Stimulated activated effector memory CD8-positive, alpha-beta T cell treated with anti-CD3 and anti-CD28 coated beads, Interleukin-12 subunit alpha, Interleukin-12 subunit beta, amount 100 ng/mL, for 72 hours (primary cell): ENCODE measurements around the gene FITM2.
"Not testable (repeated sequence)": the region's sequence is repeated elsewhere in the genome, so short reads cannot be mapped to it uniquely, and the experiment has no call there.

Experiments
- ATAC-seq: fragments of 150-1000 bp; cut with Tn5 transposase; 2 replicates; pipeline ENCODE4 v1.10.0; 2021
- DNase-seq, 2 donors: peaks; one replicate each; pipeline ENCODE4 v3.0.0; 2021 to 2022; ENCODE audit warnings: low spot score in 2 of 2
- H3K27ac Mint-ChIP-seq: one replicate; pipeline ENCODE4 v1.8.0; 2022; ENCODE audit warnings: mild to moderate bottlenecking, mixed read lengths
- H3K36me3 Mint-ChIP-seq: one replicate; pipeline ENCODE4 v1.8.0; 2022; ENCODE audit warnings: mild to moderate bottlenecking, mixed read lengths
- H3K4me1 Mint-ChIP-seq: one replicate; pipeline ENCODE4 v1.8.0; 2022; ENCODE audit warnings: mixed read lengths
- H3K4me3 Mint-ChIP-seq: one replicate; pipeline ENCODE4 v1.8.0; 2022; ENCODE audit warnings: mild to moderate bottlenecking, mixed read lengths
- H3K9me3 Mint-ChIP-seq: one replicate; pipeline ENCODE4 v1.8.0; 2022; ENCODE audit warnings: mixed read lengths

FITM2 gene, protein sequence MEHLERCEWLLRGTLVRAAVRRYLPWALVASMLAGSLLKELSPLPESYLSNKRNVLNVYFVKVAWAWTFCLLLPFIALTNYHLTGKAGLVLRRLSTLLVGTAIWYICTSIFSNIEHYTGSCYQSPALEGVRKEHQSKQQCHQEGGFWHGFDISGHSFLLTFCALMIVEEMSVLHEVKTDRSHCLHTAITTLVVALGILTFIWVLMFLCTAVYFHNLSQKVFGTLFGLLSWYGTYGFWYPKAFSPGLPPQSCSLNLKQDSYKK

DNA sequence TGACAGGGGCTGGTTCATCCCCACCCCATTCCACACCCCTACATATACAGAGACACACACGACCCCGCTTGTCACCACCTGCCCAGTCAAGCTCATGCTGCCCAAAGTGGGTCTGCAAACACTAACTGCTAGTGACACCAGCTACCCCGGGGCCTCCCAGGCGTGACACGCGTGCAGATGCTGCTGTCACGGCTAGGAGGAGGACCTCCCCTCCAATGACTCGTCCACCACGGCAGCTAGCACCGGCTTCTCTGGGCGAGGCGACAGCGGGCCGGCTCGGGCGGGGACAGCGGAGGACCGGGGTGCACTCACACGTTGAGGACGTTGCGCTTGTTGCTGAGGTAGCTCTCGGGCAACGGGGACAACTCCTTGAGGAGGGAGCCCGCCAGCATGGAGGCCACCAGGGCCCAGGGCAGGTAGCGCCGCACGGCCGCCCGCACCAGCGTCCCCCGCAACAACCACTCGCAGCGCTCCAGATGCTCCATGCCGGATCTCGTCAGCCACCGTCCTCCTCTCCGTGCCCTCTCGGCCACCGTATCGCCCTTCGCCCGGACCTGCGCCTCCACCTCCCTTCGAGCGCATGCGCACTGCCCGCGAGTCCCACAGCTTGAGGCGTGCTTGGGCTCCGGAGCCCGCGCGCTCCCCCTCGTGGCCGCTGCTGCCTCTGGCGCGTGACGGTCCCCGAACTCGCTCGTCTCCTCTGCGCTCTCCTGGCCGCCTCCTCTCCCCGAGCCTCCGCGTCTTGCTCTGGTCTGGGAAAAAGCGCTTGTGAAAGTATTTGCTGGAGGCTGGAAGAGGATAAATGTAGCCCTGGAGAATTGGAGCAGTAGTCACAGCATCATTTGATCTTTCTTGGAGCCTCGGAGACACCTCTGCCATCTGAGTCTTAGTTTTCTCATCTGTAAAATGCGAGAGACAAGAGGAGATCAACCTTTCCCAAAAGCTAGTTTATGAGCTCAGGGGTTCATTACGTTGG, at the start of gene FITM2:
Gene FITM2, minus strand, starts transcription at position 539 of the 976 bp plus-strand sequence. Its CDS starts 54 bp downstream, at position 485.
- Mint-ChIP-seq H3K9me3 (no peaks in the 10 kb centered on the region), H3K4me3 (peak within 1 kb of the TSS; percentile 84), H3K36me3 (peaks cover 20% of the 10 kb centered on the region), H3K27ac (peak within 1 kb of the TSS; percentile 97), H3K4me1 (peaks cover 23% of the 10 kb centered on the region)
- DNase-seq (peak; percentile 97 to 99), ATAC-seq (peak; percentile 95)

DNA sequence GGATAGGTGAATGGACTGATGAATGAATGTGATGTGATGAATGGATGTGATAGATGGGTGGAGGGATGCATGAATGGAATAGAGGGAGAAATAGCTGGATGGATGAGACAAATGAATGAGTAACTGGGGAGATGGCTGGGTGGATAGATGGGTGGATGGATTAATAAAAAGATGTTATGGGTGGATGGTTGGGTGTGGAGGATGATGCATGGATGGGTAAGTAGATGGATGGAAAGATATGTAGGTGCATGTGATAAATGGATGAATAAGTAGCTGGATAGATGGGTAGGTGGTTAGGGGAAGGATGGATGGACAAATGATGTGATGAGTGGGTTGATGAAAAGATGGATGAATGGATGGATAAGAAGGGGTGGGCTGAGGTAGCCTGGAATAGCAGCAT, 49.2 kb upstream of the FITM2 start:
- H3K36me3 Mint-ChIP-seq, result no peaks in the 10 kb centered on the region
- ATAC-seq (no peak), DNase-seq (no peak)
- no peak overlapping the region for H3K27ac Mint-ChIP-seq
- no peak overlapping the region for H3K4me3 Mint-ChIP-seq
- H3K4me1 Mint-ChIP-seq, result no peaks in the 10 kb centered on the region
- no peaks in the 10 kb centered on the region for H3K9me3 Mint-ChIP-seq

DNA sequence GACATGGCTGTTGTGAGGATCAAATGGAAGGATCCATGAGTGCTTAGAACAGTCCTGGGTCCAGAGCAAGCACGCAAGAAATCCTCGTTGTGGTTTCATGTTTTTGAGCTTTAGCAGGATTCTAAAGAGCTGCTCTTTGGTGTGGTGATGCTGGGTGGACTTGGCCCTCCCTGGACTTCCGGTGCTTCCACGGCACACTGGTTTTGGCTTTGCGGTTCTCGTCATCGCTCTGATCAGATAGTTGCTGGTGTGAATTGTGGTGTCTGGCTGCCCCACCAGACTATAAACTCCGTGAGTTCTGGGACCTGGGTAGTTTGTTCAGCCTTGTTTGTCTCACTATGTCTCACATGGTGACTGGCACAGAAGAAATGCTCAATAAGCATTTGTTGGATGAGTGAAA, 47.8 kb upstream of the FITM2 start:
- Mint-ChIP-seq H3K4me1 (no peaks in the 10 kb centered on the region), H3K4me3 (no peak overlapping the region)

GRCh38 chr20:44357555-44358125, 46.6 kb upstream of the FITM2 start:
- no peak overlapping the region for H3K4me3 Mint-ChIP-seq
- DNase-seq (no peak), ATAC-seq (no peak)
- H3K9me3 Mint-ChIP-seq, result no peaks in the 10 kb centered on the region
- H3K27ac Mint-ChIP-seq, result no peak overlapping the region
- H3K4me1 Mint-ChIP-seq, result no peaks in the 10 kb centered on the region
- no peaks in the 10 kb centered on the region for H3K36me3 Mint-ChIP-seq

More for the DNA sequence above, 47.8 kb upstream of the FITM2 start:
- DNase-seq (no peak), ATAC-seq (no peak)
- Mint-ChIP-seq H3K36me3 (no peaks in the 10 kb centered on the region), H3K9me3 (no peaks in the 10 kb centered on the region), H3K27ac (no peak overlapping the region)

GRCh38 chr20:44357020-44357419, 46.0 kb upstream of the FITM2 start:
- Mint-ChIP-seq H3K36me3 (no peaks in the 10 kb centered on the region), H3K4me3 (no peak overlapping the region), H3K27ac (no peak overlapping the region), H3K9me3 (no peaks in the 10 kb centered on the region), H3K4me1 (no peaks in the 10 kb centered on the region)
- DNase-seq (no peak), ATAC-seq (no peak)

DNA sequence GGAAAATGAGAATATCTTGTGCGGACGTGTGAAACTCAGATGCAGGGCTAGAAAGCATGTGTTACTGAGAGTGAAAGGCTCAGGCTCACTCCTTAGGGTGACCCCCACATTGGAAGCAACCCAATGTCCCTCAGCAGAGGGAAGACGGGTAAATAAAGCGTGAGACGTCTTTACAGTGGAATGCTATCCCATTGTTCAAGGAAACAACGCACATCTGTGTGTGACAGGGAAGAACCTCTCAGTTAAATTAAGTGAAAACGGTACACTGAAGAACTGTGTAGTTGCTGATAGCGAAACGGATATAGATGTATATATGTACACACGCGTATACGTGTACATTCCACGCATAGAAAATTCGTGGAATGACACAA, 45.3 kb upstream of the FITM2 start:
- no peak for ATAC-seq
- no peak for DNase-seq
- H3K4me3 Mint-ChIP-seq, result no peak overlapping the region
- no peaks in the 10 kb centered on the region for H3K36me3 Mint-ChIP-seq
- H3K9me3 Mint-ChIP-seq, result no peaks in the 10 kb centered on the region
- H3K27ac Mint-ChIP-seq, result no peak overlapping the region
- no peaks in the 10 kb centered on the region for H3K4me1 Mint-ChIP-seq

GRCh38 chr20:44355498-44356352, 44.7 kb upstream of the FITM2 start, which contains the start of gene HNF4A:
Gene HNF4A (plus strand): TSS chr20:44355699. CDS start chr20:44355805, 106 bp downstream.
- Mint-ChIP-seq H3K27ac (no peak within 1 kb of the TSS), H3K9me3 (no peaks in the 10 kb centered on the region), H3K4me3 (no peak within 1 kb of the TSS)

DNA sequence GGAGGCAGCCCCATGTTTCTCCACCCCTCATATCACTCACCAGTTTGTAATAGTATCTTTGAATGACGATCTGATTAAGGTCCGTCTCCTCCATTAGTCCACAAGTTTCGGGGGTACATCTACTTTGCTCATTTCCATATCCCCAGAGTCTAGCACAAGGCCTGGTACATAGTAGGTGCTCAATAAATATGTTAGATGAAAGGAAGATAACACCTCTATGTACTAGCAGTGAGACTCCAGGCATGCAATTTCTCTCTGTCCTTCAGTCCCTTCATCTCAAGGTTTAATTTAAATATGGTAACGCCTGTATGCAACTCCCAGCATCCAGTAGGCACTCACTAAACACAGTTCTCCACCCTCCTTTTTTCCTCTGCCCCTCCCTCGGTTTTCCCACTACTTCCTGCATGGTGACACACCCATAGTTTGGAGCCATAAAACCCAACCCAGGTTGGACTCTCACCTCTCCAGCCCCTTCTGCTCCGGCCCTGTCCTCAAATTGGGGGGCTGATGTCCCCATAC, 44.0 kb upstream of the FITM2 start:
- DNase-seq (no peak), ATAC-seq (no peak)
- H3K36me3 Mint-ChIP-seq, result no peaks in the 10 kb centered on the region
- H3K27ac Mint-ChIP-seq, result no peak overlapping the region
- no peak overlapping the region for H3K4me3 Mint-ChIP-seq
- no peaks in the 10 kb centered on the region for H3K4me1 Mint-ChIP-seq
- no peaks in the 10 kb centered on the region for H3K9me3 Mint-ChIP-seq

More at GRCh38 chr20:44355498-44356352, 44.7 kb upstream of the FITM2 start, which contains the start of gene HNF4A:
- Mint-ChIP-seq H3K4me1 (no peaks in the 10 kb centered on the region), H3K36me3 (no peaks in the 10 kb centered on the region)
- ATAC-seq, result no peak
- DNase-seq, result no peak

DNA sequence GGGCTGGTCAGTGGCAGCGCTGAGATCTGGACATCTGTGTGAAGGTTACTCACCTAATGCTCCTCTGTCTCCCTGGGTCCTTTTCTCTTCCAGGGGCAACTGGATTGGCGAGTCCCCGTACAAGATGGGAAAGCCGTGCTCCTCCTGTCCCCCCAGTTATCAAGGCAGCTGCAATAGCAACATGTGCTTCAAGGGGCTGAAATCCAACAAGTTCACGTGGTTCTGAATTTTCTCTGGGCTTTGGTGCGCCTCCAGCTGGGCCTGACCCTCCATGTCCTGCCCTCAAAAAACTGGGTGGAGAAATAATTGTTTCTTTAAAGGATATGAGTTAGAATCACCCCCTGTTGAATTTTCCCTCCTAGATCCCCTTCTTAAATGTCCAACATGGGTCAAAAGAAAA, 39.6 kb upstream of the FITM2 start:
- Mint-ChIP-seq H3K36me3 (no peaks in the 10 kb centered on the region), H3K9me3 (no peaks in the 10 kb centered on the region), H3K4me1 (no peaks in the 10 kb centered on the region), H3K27ac (no peak overlapping the region), H3K4me3 (no peak overlapping the region)
- ATAC-seq (no peak), DNase-seq (no peak)

DNA sequence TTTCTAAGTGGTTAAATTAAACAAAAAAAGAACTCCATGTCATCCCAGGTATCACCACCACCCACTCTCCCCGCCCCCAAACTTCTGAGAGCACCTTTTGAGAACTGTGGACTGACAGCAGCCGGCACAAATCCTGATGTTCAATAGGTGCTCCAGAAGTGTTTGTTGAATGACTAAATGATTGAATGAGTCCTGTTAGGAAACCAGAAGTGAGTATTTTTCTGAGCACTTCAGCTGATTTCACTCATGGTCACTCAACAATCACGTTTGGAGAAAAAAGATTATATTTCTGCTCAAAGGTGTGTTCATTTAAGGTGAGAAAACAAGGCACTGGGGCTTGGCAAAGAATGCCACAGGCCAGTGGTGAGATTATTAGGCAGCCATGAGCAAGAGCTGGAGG, 38.3 kb upstream of the FITM2 start:
- Mint-ChIP-seq H3K36me3 (no peaks in the 10 kb centered on the region), H3K9me3 (no peaks in the 10 kb centered on the region), H3K27ac (no peak overlapping the region), H3K4me3 (no peak overlapping the region), H3K4me1 (no peaks in the 10 kb centered on the region)
- no peak for DNase-seq
- no peak for ATAC-seq

DNA sequence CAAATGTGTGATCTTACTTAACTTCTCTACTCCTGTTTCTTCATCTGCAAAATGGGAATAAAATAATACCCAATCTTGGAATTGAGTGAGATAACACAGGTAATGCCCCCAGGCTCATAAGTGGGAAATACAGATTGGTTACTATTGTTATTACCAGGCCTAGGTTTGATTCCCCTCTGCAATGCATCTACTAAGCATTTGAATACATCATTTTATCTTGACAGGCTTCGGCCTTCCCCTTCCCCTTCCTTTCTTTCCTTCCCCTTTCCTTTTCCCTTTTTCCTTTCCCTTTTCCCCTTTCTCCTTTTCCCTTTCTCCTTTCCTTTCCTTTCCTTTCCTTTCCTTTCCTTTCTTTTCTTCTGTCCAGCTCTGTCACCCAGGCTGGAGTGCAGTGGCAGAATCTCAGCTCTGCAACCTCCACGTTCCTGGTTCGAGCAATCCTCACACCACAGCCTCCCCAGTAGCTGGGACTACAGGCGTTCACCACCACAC, 37.2 kb upstream of the FITM2 start:
- Mint-ChIP-seq H3K4me1 (no peaks in the 10 kb centered on the region), H3K27ac (no peak overlapping the region), H3K4me3 (no peak overlapping the region), H3K36me3 (no peaks in the 10 kb centered on the region), H3K9me3 (no peaks in the 10 kb centered on the region)
- no peak for DNase-seq
- no peak for ATAC-seq

- H3K36me3 Mint-ChIP-seq, H3K4me3 Mint-ChIP-seq, H3K27ac Mint-ChIP-seq, ATAC-seq, H3K9me3 Mint-ChIP-seq, H3K4me1 Mint-ChIP-seq, DNase-seq: not testable (repeated sequence)
These were observed 34.9 kb upstream of the FITM2 start for GRCh38 chr20:44345941-44346340.

DNA sequence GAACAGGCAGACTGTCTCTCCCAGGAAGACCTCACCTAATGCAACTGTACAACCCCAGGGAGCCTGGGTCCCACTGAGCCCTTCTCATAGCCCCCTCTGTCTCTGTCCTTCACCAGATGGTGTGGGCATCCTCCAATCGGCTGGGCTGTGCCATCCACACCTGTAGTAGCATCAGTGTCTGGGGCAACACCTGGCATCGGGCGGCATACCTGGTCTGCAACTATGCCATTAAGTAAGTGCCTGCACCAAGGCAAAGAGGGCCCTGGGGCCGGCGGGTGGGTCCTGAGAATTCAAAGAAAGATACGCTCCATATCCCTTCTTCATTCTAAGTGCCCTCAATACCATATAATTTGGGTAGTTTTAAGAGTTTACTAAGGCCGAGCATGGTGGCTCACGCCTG, 34.1 kb upstream of the FITM2 start:
- Mint-ChIP-seq H3K36me3 (no peaks in the 10 kb centered on the region), H3K9me3 (no peaks in the 10 kb centered on the region), H3K4me3 (no peak overlapping the region), H3K4me1 (no peaks in the 10 kb centered on the region), H3K27ac (no peak overlapping the region)
- no peak for ATAC-seq
- DNase-seq, result no peak

DNA sequence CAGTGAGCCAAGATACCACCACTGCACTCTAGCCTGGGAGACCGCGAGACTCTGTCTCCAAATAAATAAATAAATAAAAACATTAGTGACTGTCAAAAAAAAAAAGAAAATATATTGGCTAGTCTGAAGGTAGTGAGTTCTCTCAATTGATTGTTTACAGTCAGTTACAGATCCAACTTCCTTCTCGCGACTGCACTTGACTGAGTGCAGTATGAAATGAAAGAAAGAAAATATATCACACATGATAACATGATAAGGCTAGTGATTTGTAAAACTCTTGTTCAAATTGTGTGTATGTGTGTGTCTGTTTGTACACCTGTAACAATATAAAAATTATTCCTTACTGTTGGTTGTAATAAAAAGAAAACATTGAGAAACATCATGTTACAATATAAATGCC, 33.7 kb upstream of the FITM2 start:
- Mint-ChIP-seq H3K27ac (no peak overlapping the region), H3K9me3 (no peaks in the 10 kb centered on the region), H3K4me3 (no peak overlapping the region), H3K4me1 (no peaks in the 10 kb centered on the region), H3K36me3 (no peaks in the 10 kb centered on the region)
- no peak for DNase-seq
- no peak for ATAC-seq
